ENCODE measurements around the gene PEX19.

DNA sequence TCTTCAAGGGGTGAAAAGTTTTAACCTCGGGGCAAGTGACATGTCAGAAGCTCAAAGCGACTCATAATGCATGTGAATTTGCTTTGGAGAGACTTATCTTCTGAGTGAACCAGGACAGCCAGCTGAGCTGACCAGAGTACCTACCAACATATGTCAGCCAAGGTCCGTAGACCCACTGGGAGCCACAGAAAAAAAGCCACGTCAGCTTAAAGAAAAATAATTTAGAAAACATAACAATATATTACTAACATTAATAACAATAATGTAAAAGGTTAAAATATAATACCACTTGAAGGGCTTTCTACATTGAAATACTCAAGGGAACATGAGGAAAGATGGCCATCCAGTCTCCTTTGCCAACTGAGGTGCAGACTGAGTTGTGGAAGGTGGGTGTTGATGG, 6.9 kb downstream of the PEX19 start:
- TF ChIP-seq, protein P1, sequence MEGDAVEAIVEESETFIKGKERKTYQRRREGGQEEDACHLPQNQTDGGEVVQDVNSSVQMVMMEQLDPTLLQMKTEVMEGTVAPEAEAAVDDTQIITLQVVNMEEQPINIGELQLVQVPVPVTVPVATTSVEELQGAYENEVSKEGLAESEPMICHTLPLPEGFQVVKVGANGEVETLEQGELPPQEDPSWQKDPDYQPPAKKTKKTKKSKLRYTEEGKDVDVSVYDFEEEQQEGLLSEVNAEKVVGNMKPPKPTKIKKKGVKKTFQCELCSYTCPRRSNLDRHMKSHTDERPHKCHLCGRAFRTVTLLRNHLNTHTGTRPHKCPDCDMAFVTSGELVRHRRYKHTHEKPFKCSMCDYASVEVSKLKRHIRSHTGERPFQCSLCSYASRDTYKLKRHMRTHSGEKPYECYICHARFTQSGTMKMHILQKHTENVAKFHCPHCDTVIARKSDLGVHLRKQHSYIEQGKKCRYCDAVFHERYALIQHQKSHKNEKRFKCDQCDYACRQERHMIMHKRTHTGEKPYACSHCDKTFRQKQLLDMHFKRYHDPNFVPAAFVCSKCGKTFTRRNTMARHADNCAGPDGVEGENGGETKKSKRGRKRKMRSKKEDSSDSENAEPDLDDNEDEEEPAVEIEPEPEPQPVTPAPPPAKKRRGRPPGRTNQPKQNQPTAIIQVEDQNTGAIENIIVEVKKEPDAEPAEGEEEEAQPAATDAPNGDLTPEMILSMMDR (IDR thresholded peaks at IDR 0.05; ENCODE audit: insufficient read depth, low read length) = no peak
- TF ChIP-seq, protein P2, sequence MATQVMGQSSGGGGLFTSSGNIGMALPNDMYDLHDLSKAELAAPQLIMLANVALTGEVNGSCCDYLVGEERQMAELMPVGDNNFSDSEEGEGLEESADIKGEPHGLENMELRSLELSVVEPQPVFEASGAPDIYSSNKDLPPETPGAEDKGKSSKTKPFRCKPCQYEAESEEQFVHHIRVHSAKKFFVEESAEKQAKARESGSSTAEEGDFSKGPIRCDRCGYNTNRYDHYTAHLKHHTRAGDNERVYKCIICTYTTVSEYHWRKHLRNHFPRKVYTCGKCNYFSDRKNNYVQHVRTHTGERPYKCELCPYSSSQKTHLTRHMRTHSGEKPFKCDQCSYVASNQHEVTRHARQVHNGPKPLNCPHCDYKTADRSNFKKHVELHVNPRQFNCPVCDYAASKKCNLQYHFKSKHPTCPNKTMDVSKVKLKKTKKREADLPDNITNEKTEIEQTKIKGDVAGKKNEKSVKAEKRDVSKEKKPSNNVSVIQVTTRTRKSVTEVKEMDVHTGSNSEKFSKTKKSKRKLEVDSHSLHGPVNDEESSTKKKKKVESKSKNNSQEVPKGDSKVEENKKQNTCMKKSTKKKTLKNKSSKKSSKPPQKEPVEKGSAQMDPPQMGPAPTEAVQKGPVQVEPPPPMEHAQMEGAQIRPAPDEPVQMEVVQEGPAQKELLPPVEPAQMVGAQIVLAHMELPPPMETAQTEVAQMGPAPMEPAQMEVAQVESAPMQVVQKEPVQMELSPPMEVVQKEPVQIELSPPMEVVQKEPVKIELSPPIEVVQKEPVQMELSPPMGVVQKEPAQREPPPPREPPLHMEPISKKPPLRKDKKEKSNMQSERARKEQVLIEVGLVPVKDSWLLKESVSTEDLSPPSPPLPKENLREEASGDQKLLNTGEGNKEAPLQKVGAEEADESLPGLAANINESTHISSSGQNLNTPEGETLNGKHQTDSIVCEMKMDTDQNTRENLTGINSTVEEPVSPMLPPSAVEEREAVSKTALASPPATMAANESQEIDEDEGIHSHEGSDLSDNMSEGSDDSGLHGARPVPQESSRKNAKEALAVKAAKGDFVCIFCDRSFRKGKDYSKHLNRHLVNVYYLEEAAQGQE (IDR thresholded peaks at IDR 0.05; ENCODE audit: insufficient replicate concordance, low read depth) = no peak

Data from HL-60 (cell line).